Esophagus muscularis mucosa (tissue), 4 donors: ENCODE measurements around the gene MARCKSL1. TPM values are rescaled to one million over a fixed set of nuclear protein-coding genes. Genes with fewer than 3 reads are reported as not detected.
"Not testable (repeated sequence)": the region's sequence is repeated elsewhere in the genome, so short reads cannot be mapped to it uniquely, and the experiment has no call there.

ENCODE experiments used
- DNase-seq: peaks from one replicate; pipeline ENCODE4 v3.0.0-alpha.2; 2017; ENCODE audit errors: extremely low spot score
- H3K27ac ChIP-seq, 4 donors: fragments of 200-600 bp; sonication (generic); replicated peaks in 1 of 4; 1 replicate in 3 of 4; 2 replicates in 1 of 4; pipeline ENCODE4 v1.5.1; 2016 to 2019; ENCODE audit warnings: mild to moderate bottlenecking in 1 of 4
- H3K27me3 ChIP-seq, 4 donors: fragments of 200-600 bp; sonication (generic); one replicate each; pipeline versions ENCODE4 v1.5.1 to v1.6.0; 2016 to 2019
- H3K36me3 ChIP-seq, 4 donors: fragments of 200-600 bp; sonication (generic); one replicate each; pipeline ENCODE4 v1.5.1; 2016 to 2019
- H3K4me1 ChIP-seq, 4 donors: fragments of 200-600 bp; sonication (generic); one replicate each; pipeline ENCODE4 v1.5.1; 2016 to 2019
- H3K4me3 ChIP-seq, 4 donors: fragments of 200-600 bp; sonication (generic); 1 replicate in 2 of 4; 2 replicates in 2 of 4; pipeline ENCODE4 v1.5.1; 2016 to 2019; ENCODE audit warnings: mild to moderate bottlenecking in 4 of 4, moderate library complexity in 1 of 4
- H3K9me3 ChIP-seq, 4 donors: fragments of 200-600 bp; sonication (generic); 1 replicate in 3 of 4; 2 replicates in 1 of 4; pipeline ENCODE4 v1.5.1; 2016 to 2019
- EP300 ChIP-seq: sonication (generic); formaldehyde crosslinking; IDR thresholded peaks from one replicate; pipeline ENCODE4 v1.6.1; 2017; ENCODE audit warnings: antibody characterized with exemption
- POLR2A ChIP-seq: fragments of 450-650 bp; IDR thresholded peaks from one replicate; pipeline ENCODE4 v1.6.1; 2017; ENCODE audit warnings: antibody characterized with exemption, moderate library complexity, mild to moderate bottlenecking, low read depth
- POLR2AphosphoS5 ChIP-seq, 2 donors: sonication (generic); formaldehyde crosslinking; IDR thresholded peaks; one replicate each; pipeline ENCODE4 v1.6.1; 2017; ENCODE audit warnings: antibody characterized with exemption in 2 of 2
- WGBS: methylation state at CpG from one replicate; pipeline ENCODE4 v1.1.5; 2018; 5-methylcytosine and 5-hydroxymethylcytosine counted together
- intact Hi-C: fragments of 100-400 bp; cut with DNase I; formaldehyde crosslinking; loops from one replicate; pipeline ENCODE4 v1.15.1; 2023
- total RNA-seq, 4 donors: library from RNA; depleted of rRNA; stranded (reverse); fragments of >200 nt; gene quantifications; one replicate each; pipeline versions ENCODE4 v1.1.0 to v1.2.1, GENCODE V29; 2016
- TF ChIP-seq, protein P1 (sequence below), 3 experiments: fragments of 200-600 bp in 2 of 3; fragments of 450-650 bp in 1 of 3; sonication (generic) in 2 of 3; IDR thresholded peaks; one replicate each; pipeline ENCODE4 v1.5.1; 2017 to 2019; ENCODE audit warnings: antibody characterized with exemption in 3 of 3, mild to moderate bottlenecking in 2 of 3, moderate library complexity in 1 of 3

MARCKSL1 gene
- total RNA-seq, 4 donors from 2014 or later, result 4.2 to 10.9 (median 9.2) TPM

DNA sequence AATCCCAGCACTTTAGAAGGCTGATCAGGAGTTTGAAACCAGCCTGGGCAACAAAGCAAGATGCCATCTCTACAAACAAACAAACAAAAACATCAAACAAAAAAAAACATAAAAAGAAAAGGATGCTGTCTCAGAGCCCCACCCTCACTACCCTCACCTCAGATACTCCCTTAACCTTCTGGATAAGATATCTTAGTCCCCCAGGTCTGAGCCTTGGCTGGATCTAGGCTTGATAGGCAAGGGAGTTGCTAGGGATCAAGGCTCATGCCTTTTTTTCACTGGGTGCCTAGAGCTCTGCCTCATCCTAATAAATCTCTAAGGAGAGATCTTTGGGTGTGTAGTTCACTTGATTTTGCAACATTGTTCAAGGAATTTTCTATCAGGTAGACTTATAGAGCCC lies 36.7 kb downstream of the MARCKSL1 start:
- intact Hi-C loops, result no loop called here
- no peak overlapping the region for H3K27ac ChIP-seq

DNA sequence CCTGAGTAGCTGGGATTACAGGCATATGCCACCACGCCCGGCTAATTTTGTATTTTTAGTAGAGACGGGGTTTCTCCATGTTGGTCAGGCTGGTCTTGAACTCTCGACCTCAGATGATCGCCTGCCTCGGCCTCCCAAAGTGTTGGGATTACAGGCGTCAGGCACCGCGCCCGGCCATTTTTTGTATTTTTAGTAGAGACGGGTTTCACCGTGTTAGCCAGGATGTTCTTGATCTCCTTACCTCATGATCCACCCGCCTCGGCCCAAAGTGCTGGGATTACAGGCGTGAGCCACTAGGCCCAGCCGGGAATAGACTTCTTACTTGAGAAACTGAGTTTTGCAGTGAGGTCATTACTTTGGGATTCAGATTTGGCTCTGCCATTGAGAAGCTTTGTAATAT lies 37.8 kb downstream of the MARCKSL1 start:
- DNase-seq, H3K4me3 ChIP-seq, intact Hi-C loops, H3K27ac ChIP-seq, H3K27me3 ChIP-seq, H3K9me3 ChIP-seq: not testable (repeated sequence)
- Histone ChIP-seq H3K36me3 (peaks cover 8 to 15% (median 10%) of the 10 kb centered on the region in 4 donors), H3K4me1 (peaks cover 0 to 18% (median 5%) of the 10 kb centered on the region in 4 donors)
- WGBS, result 95% methylated on average over 16 of the region's 16 CpGs

More for the DNA sequence above, 36.7 kb downstream of the MARCKSL1 start:
- Histone ChIP-seq H3K4me3 (no peak overlapping the region), H3K36me3 (peaks cover 19 to 26% (median 21%) of the 10 kb centered on the region in 4 donors), H3K27me3 (no peaks in the 10 kb centered on the region), H3K4me1 (peaks cover 0 to 15% (median 0%) of the 10 kb centered on the region in 4 donors), H3K9me3 (no peaks in the 10 kb centered on the region)
- no peak for TF ChIP-seq EP300
- TF ChIP-seq, protein P1, sequence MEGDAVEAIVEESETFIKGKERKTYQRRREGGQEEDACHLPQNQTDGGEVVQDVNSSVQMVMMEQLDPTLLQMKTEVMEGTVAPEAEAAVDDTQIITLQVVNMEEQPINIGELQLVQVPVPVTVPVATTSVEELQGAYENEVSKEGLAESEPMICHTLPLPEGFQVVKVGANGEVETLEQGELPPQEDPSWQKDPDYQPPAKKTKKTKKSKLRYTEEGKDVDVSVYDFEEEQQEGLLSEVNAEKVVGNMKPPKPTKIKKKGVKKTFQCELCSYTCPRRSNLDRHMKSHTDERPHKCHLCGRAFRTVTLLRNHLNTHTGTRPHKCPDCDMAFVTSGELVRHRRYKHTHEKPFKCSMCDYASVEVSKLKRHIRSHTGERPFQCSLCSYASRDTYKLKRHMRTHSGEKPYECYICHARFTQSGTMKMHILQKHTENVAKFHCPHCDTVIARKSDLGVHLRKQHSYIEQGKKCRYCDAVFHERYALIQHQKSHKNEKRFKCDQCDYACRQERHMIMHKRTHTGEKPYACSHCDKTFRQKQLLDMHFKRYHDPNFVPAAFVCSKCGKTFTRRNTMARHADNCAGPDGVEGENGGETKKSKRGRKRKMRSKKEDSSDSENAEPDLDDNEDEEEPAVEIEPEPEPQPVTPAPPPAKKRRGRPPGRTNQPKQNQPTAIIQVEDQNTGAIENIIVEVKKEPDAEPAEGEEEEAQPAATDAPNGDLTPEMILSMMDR (IDR thresholded peaks at IDR 0.05), result no peak
- no peak for TF ChIP-seq POLR2A
- TF ChIP-seq POLR2AphosphoS5 (IDR thresholded peaks at IDR 0.05), result no peak
- DNase-seq, result no peak

DNA sequence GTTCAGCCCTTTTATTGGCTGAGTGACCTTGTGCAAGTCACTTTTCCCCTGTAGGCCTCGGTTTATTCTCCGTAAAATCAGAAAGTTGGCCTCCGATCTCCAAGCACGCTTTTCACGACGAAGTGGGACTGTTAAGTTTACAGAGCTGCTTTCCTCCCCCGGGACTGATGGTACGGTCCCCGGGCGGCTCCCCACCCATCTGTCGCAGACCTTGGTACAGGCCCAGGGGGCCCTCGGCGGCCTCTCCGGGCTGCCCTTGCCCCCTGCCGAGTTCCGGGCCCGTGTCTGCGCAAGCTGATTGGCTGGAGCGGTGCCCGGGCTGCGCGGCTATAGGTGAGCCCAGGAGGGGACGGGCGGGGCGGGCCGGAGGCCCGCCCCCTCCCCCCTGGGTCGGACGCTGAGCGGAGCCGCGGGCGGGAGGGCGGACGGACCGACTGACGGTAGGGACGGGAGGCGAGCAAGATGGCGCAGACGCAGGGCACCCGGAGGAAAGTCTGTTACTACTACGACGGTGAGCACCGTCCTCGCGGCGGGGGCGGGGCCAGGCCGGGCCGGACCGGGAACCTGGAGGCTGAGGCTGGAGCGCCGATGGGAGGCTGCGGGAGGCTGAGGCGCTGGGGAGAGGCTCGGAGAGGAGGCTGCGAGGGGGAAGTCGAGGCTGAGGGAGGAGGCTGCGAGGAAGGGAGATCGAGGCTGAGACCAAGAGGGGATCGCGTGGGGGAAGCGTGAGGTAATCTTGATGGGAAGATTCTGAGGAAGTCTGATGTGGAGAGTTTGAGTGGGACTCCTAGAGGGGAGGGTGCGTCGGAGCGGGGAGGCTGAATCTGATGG lies 44.1 kb downstream of the MARCKSL1 start, which contains the start of gene HDAC1:
Gene HDAC1 (plus strand): TSS at position 376 of the 831 bp plus-strand sequence. CDS start 87 bp downstream, at position 463.
- peak; percentile 98 for DNase-seq
- Histone ChIP-seq H3K4me3 (peak within 1 kb of the TSS; percentile 69 to 86 (median 76)), H3K4me1 (peaks cover 6 to 36% (median 20%) of the 10 kb centered on the region in 4 donors), H3K9me3 (no peaks in the 10 kb centered on the region), H3K36me3 (no peaks in the 10 kb centered on the region), H3K27me3 (no peaks in the 10 kb centered on the region), H3K27ac (peak within 1 kb of the TSS; percentile 81 to 90 (median 84))
- intact Hi-C loops, result no loop called here
- TF ChIP-seq POLR2AphosphoS5 (IDR thresholded peaks at IDR 0.05), result peak; percentile 68 to 80
- TF ChIP-seq POLR2A, result no peak
- TF ChIP-seq, protein P1 (IDR thresholded peaks at IDR 0.05), result peak in 1 of 3 experiments; percentile 25
- WGBS, result under 1% methylated on average over 24 of the region's 67 CpGs

DNA sequence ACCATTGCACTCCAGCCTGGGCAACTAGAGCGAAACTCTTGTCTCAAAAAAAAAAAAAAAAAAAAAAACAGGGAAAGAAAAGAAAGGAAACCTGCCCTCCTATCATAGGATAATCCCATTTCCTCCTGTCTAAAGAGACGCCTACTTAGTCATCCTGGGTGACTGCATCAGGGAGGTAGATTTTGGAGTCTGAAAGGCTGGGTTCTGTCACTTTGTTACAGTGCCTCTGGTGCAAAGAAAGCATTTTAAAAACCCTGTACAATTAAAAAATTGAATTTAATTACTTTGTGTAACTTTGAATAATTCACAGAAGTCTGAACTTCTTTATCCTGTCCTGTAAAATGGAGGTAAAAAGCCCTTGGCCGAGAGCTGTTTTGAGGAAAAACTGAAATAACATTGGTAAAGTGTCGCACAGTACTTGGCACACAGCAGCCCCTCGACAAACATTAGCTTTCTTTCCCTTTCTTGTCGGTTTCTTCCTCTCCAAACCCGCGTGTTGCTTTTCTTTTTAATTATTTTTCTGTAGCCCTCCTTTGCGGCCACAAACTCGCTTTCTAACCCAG lies 44.8 kb downstream of the MARCKSL1 start:
- Histone ChIP-seq H3K27me3 (no peaks in the 10 kb centered on the region), H3K9me3 (no peaks in the 10 kb centered on the region), H3K36me3 (no peaks in the 10 kb centered on the region), H3K4me1 (peaks cover 6 to 33% (median 20%) of the 10 kb centered on the region in 4 donors), H3K27ac (peak overlapping the region; percentile 81 to 90 (median 84)), H3K4me3 (peak overlapping the region; percentile 69 to 86 (median 76))
- TF ChIP-seq POLR2AphosphoS5 (IDR thresholded peaks at IDR 0.05), result no peak
- no peak for TF ChIP-seq POLR2A
- TF ChIP-seq, protein P1 (IDR thresholded peaks at IDR 0.05), result no peak
- no peak for TF ChIP-seq EP300
- DNase-seq, result no peak
- intact Hi-C loops, result no loop called here
- 60% methylated on average over 10 of the region's 10 CpGs for WGBS

DNA sequence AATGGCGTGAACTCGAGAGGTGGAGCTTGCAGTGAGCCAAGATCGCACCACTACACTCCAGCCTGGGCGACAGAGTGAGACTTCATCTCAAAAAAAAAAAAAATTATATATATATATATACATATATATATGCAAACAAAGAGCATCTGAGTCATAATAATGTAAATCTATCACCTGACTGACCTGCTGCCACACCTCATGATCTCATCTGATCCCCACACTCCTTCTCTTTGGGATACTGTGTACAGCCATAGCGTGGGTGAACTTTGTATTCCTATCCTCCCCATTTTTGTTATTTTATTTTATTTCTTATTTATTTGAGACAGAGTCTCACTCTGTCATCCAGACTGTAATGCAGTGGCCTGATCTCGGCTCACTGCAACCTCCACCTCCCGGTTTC lies 46.8 kb downstream of the MARCKSL1 start:
- no peaks in the 10 kb centered on the region for H3K9me3 ChIP-seq
- no peak for DNase-seq
- WGBS, result 93% methylated on average over 7 of the region's 7 CpGs
- H3K27me3 ChIP-seq, result no peaks in the 10 kb centered on the region
- H3K27ac ChIP-seq, result no peak overlapping the region
- TF ChIP-seq, protein P1 (IDR thresholded peaks at IDR 0.05), result no peak
- no peak for TF ChIP-seq POLR2A
- no peak for TF ChIP-seq EP300
- TF ChIP-seq POLR2AphosphoS5 (IDR thresholded peaks at IDR 0.05), result no peak
- H3K4me1 ChIP-seq, result peaks cover 6 to 29% (median 20%) of the 10 kb centered on the region in 4 donors
- H3K36me3 ChIP-seq, result no peaks in the 10 kb centered on the region
- H3K4me3 ChIP-seq, result no peak overlapping the region
- intact Hi-C loops, result no loop called here
